ENCODE data around the gene MAS1. TPM values are rescaled to one million over a fixed set of nuclear protein-coding genes. Genes with fewer than 3 reads are reported as not detected.

Gene MAS1
- under 1 TPM in 1 of 2 donors, not detected in 1; under 0.01 TPM for total RNA-seq
- polyA plus RNA-seq, result not detected

DNA sequence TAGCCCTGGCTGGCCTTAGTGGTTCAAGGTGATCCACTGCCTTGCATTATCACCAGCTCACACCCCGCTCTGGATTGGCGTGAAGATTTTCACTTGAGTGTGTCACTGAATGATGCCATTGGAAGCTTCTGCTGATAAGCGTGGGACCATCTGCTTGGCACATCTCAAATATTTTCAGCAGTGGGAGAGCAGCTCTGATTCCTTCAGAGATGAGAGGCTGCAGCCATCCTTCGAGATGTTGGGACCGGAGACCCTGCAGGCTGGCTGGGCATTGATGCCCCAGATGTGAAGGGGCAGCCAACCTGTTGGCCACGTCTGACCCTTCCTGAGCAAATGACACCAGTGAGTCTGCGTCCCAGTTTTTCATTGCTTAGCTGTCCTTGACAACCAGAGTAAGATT is at the start of gene MAS1:
Gene MAS1 (plus strand): TSS at position 197 of the 400 bp plus-strand sequence. CDS start 15,968 bp downstream, outside the sequence.
- 80% methylated on average over 7 of the region's 7 CpGs for WGBS
- DNase-seq (ENCODE audit: low spot score), result no peak
- Histone ChIP-seq H3K4me1 (ENCODE audit: control insufficient read depth in 4 of 4, insufficient read depth in 4 of 4, low read length in 3 of 4) (no peaks in the 10 kb centered on the region), H3K9me3 (ENCODE audit: control insufficient read depth in 4 of 4, low read length in 3 of 4) (no peaks in the 10 kb centered on the region), H3K4me3 (ENCODE audit: low read depth in 1 of 3, low read length in 3 of 3) (no peak within 1 kb of the TSS), H3K27me3 (ENCODE audit: control insufficient read depth in 4 of 4, insufficient read depth in 4 of 4, low read length in 3 of 4) (peaks cover 0 to 7% (median 0%) of the 10 kb centered on the region in 4 donors), H3K27ac (ENCODE audit: low read depth in 1 of 2, low read length in 2 of 2) (no peak within 1 kb of the TSS), H3K36me3 (ENCODE audit: control insufficient read depth in 4 of 4, insufficient read depth in 3 of 4, low read depth in 1 of 4, low read length in 3 of 4) (no peaks in the 10 kb centered on the region), H3K9ac (ENCODE audit: low read depth in 1 of 2, low read length in 2 of 2) (no peak within 1 kb of the TSS)
- TF ChIP-seq FOXA1 (IDR thresholded peaks at IDR 0.05) (no peak), SP1 (IDR thresholded peaks at IDR 0.05) (no peak), RAD21 (IDR thresholded peaks at IDR 0.05) (no peak), JUND (IDR thresholded peaks at IDR 0.05) (no peak), HNF4G (IDR thresholded peaks at IDR 0.05) (no peak), GABPA (IDR thresholded peaks at IDR 0.05 in 1 of 2, conservative IDR thresholded peaks at IDR 0.05 in 1 of 2) (no peak), YY1 (IDR thresholded peaks at IDR 0.05) (no peak), EGR1 (IDR thresholded peaks at IDR 0.05; ENCODE audit: low read depth in 2 of 2) (no peak), TAF1 (conservative IDR thresholded peaks at IDR 0.05) (no peak), NR2F2 (IDR thresholded peaks at IDR 0.05) (no peak)
- TF ChIP-seq, protein P1, sequence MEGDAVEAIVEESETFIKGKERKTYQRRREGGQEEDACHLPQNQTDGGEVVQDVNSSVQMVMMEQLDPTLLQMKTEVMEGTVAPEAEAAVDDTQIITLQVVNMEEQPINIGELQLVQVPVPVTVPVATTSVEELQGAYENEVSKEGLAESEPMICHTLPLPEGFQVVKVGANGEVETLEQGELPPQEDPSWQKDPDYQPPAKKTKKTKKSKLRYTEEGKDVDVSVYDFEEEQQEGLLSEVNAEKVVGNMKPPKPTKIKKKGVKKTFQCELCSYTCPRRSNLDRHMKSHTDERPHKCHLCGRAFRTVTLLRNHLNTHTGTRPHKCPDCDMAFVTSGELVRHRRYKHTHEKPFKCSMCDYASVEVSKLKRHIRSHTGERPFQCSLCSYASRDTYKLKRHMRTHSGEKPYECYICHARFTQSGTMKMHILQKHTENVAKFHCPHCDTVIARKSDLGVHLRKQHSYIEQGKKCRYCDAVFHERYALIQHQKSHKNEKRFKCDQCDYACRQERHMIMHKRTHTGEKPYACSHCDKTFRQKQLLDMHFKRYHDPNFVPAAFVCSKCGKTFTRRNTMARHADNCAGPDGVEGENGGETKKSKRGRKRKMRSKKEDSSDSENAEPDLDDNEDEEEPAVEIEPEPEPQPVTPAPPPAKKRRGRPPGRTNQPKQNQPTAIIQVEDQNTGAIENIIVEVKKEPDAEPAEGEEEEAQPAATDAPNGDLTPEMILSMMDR (IDR thresholded peaks at IDR 0.05; ENCODE audit: low read depth, low read length, missing input control), result no peak
- TF ChIP-seq, protein P2, sequence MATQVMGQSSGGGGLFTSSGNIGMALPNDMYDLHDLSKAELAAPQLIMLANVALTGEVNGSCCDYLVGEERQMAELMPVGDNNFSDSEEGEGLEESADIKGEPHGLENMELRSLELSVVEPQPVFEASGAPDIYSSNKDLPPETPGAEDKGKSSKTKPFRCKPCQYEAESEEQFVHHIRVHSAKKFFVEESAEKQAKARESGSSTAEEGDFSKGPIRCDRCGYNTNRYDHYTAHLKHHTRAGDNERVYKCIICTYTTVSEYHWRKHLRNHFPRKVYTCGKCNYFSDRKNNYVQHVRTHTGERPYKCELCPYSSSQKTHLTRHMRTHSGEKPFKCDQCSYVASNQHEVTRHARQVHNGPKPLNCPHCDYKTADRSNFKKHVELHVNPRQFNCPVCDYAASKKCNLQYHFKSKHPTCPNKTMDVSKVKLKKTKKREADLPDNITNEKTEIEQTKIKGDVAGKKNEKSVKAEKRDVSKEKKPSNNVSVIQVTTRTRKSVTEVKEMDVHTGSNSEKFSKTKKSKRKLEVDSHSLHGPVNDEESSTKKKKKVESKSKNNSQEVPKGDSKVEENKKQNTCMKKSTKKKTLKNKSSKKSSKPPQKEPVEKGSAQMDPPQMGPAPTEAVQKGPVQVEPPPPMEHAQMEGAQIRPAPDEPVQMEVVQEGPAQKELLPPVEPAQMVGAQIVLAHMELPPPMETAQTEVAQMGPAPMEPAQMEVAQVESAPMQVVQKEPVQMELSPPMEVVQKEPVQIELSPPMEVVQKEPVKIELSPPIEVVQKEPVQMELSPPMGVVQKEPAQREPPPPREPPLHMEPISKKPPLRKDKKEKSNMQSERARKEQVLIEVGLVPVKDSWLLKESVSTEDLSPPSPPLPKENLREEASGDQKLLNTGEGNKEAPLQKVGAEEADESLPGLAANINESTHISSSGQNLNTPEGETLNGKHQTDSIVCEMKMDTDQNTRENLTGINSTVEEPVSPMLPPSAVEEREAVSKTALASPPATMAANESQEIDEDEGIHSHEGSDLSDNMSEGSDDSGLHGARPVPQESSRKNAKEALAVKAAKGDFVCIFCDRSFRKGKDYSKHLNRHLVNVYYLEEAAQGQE (IDR thresholded peaks at IDR 0.05), result no peak
- TF ChIP-seq, protein P3, sequence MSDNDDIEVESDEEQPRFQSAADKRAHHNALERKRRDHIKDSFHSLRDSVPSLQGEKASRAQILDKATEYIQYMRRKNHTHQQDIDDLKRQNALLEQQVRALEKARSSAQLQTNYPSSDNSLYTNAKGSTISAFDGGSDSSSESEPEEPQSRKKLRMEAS (IDR thresholded peaks at IDR 0.05), result no peak
- TF ChIP-seq, protein P4, sequence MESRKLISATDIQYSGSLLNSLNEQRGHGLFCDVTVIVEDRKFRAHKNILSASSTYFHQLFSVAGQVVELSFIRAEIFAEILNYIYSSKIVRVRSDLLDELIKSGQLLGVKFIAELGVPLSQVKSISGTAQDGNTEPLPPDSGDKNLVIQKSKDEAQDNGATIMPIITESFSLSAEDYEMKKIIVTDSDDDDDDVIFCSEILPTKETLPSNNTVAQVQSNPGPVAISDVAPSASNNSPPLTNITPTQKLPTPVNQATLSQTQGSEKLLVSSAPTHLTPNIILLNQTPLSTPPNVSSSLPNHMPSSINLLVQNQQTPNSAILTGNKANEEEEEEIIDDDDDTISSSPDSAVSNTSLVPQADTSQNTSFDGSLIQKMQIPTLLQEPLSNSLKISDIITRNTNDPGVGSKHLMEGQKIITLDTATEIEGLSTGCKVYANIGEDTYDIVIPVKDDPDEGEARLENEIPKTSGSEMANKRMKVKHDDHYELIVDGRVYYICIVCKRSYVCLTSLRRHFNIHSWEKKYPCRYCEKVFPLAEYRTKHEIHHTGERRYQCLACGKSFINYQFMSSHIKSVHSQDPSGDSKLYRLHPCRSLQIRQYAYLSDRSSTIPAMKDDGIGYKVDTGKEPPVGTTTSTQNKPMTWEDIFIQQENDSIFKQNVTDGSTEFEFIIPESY (IDR thresholded peaks at IDR 0.05), result no peak

DNA sequence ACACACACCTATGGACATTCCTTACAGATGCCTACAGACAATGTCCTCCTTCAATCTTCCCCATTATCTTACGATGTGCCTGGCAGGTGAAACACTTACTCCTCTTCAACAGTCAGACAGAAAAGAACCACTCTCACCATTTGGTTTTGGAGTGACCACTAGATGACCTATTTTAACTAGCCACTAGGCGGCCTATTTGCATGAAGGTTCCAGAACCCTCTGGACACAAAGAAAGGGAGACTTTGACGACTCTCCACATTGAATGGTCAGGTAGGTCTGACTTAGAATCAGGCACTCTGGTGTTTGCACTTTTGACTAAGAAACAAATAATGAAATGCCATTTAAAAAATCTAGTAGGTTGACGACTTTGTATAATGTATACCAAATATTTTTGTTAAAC is 48.8 kb upstream of the MAS1 start:
- no peaks in the 10 kb centered on the region for H3K36me3 ChIP-seq (ENCODE audit: control insufficient read depth in 4 of 4, insufficient read depth in 3 of 4, low read depth in 1 of 4, low read length in 3 of 4)
- no peak for DNase-seq (ENCODE audit: low spot score)
- H3K27ac ChIP-seq (ENCODE audit: low read depth in 1 of 2, low read length in 2 of 2), result no peak overlapping the region
- no peaks in the 10 kb centered on the region for H3K4me1 ChIP-seq (ENCODE audit: control insufficient read depth in 4 of 4, insufficient read depth in 4 of 4, low read length in 3 of 4)
- no peaks in the 10 kb centered on the region for H3K27me3 ChIP-seq (ENCODE audit: control insufficient read depth in 4 of 4, insufficient read depth in 4 of 4, low read length in 3 of 4)
- no peak overlapping the region for H3K4me3 ChIP-seq (ENCODE audit: low read depth in 1 of 3, low read length in 3 of 3)
- WGBS, result 72% methylated on average over 4 of the region's 4 CpGs
- H3K9ac ChIP-seq (ENCODE audit: low read depth in 1 of 2, low read length in 2 of 2), result no peak overlapping the region
- no peaks in the 10 kb centered on the region for H3K9me3 ChIP-seq (ENCODE audit: control insufficient read depth in 4 of 4, low read length in 3 of 4)
- TF ChIP-seq, protein P4 (IDR thresholded peaks at IDR 0.05), result no peak
- TF ChIP-seq RAD21 (IDR thresholded peaks at IDR 0.05) (peak in 1 of 2 donors; percentile 48), JUND (IDR thresholded peaks at IDR 0.05) (no peak), NR2F2 (IDR thresholded peaks at IDR 0.05) (no peak), RXRA (IDR thresholded peaks at IDR 0.05) (no peak), FOXA1 (IDR thresholded peaks at IDR 0.05) (no peak), HNF4A (conservative IDR thresholded peaks at IDR 0.05) (no peak)
- TF ChIP-seq, protein P1 (IDR thresholded peaks at IDR 0.05; ENCODE audit: low read depth, low read length, missing input control), result peak; percentile 14

All from liver (tissue), 9 donors.